GM19239 (cell line): Measurements from ENCODE around the gene CDON.
"Not testable (repeated sequence)": the region's sequence is repeated elsewhere in the genome, so short reads cannot be mapped to it uniquely, and the experiment has no call there.

Experiments used
- DNase-seq: peaks from one replicate; pipeline ENCODE4 v3.0.0; 2011; ENCODE audit warnings: low spot score; ENCODE audit not compliant: insufficient read length
- FAIRE-seq: peaks from 2 replicates; lab custom pipeline; 2011; peaks lifted over from hg19 to GRCh38; lab: Jason Lieb, UNC

CDON gene

GRCh38 chr11:126053415-126054286, 9.0 kb downstream of the CDON start:
- DNase-seq, result no peak
- FAIRE-seq, result no peak

- FAIRE-seq, result no peak
Measured at GRCh38 chr11:126051117-126051516, 11.5 kb downstream of the CDON start.

GRCh38 chr11:126049159-126049558, 13.5 kb downstream of the CDON start:
- no peak for FAIRE-seq
- DNase-seq, result no peak

More at GRCh38 chr11:126051117-126051516, 11.5 kb downstream of the CDON start:
- no peak for DNase-seq

GRCh38 chr11:126048197-126048596, 14.5 kb downstream of the CDON start:
- FAIRE-seq, result no peak
- DNase-seq, result no peak

GRCh38 chr11:126046570-126047195, 16.0 kb downstream of the CDON start:
- FAIRE-seq (no peak), DNase-seq (no peak)

- FAIRE-seq (no peak), DNase-seq (no peak)
Measured at GRCh38 chr11:126039485-126040271, 23.0 kb downstream of the CDON start.

GRCh38 chr11:126035718-126036117, 26.9 kb downstream of the CDON start:
- FAIRE-seq, result no peak

GRCh38 chr11:126034933-126035425, 27.7 kb downstream of the CDON start:
- FAIRE-seq, result no peak
- DNase-seq, result no peak

More at GRCh38 chr11:126035718-126036117, 26.9 kb downstream of the CDON start:
- no peak for DNase-seq

GRCh38 chr11:126034039-126034932, 28.4 kb downstream of the CDON start:
- DNase-seq (no peak), FAIRE-seq (no peak)

- no peak for FAIRE-seq
- DNase-seq, result no peak
Measured at GRCh38 chr11:126032375-126032774, 30.3 kb downstream of the CDON start.

GRCh38 chr11:126029805-126030204, 32.9 kb downstream of the CDON start:
- DNase-seq, result no peak
- FAIRE-seq, result no peak

- FAIRE-seq (no peak), DNase-seq (no peak)
Measured at GRCh38 chr11:126029237-126029636, 33.4 kb downstream of the CDON start.

- FAIRE-seq, DNase-seq: not testable (repeated sequence)
Measured at GRCh38 chr11:126028534-126028933, 34.1 kb downstream of the CDON start.

- no peak for DNase-seq
- FAIRE-seq, result no peak
Measured at GRCh38 chr11:126026579-126026978, 36.1 kb downstream of the CDON start.

GRCh38 chr11:126025822-126026221, 36.8 kb downstream of the CDON start:
- FAIRE-seq, result no peak

GRCh38 chr11:126024123-126024522, 38.5 kb downstream of the CDON start:
- no peak for DNase-seq
- no peak for FAIRE-seq

More at GRCh38 chr11:126025822-126026221, 36.8 kb downstream of the CDON start:
- no peak for DNase-seq

- no peak for DNase-seq
- FAIRE-seq, result no peak
Measured at GRCh38 chr11:126012852-126013251, 49.8 kb downstream of the CDON start.

- DNase-seq (no peak), FAIRE-seq (no peak)
Measured at GRCh38 chr11:126011754-126012153, 50.9 kb downstream of the CDON start.

GRCh38 chr11:126011265-126011664, 51.4 kb downstream of the CDON start:
- FAIRE-seq (no peak), DNase-seq (no peak)
